H9 (cell line): ENCODE results near the gene UNC13D. TPM values are rescaled to one million over a fixed set of nuclear protein-coding genes. Genes with fewer than 3 reads are reported as not detected.

ENCODE experiments used
- DNase-seq: peaks from one replicate; pipeline ENCODE4 v3.0.0-alpha.2; 2017
- H2AFZ ChIP-seq: one replicate; pipeline ENCODE4 v1.6.1; 2013; ENCODE audit warnings: mild to moderate bottlenecking, low read length, control low read depth, moderate library complexity
- H2AK5ac ChIP-seq: 2 replicates; pipeline ENCODE4 v1.6.1; 2013; ENCODE audit warnings: low read length, control low read depth, mixed read lengths; ENCODE audit not compliant: insufficient read length
- H2BK120ac ChIP-seq: one replicate; pipeline ENCODE4 v1.6.1; 2013; ENCODE audit warnings: low read depth, mild to moderate bottlenecking, low read length, control low read depth, inconsistent platforms; ENCODE audit not compliant: poor library complexity, severe bottlenecking
- H2BK12ac ChIP-seq: 2 replicates; pipeline ENCODE4 v1.6.1; 2013; ENCODE audit warnings: low read length, control low read depth, mixed read lengths, low read depth; ENCODE audit not compliant: insufficient read length
- H2BK15ac ChIP-seq: 2 replicates; pipeline ENCODE4 v1.6.1; 2013; ENCODE audit warnings: low read depth, low read length, control low read depth
- H2BK20ac ChIP-seq: one replicate; pipeline ENCODE4 v1.6.1; 2013; ENCODE audit warnings: low read depth, mild to moderate bottlenecking, low read length, control low read depth, inconsistent platforms; ENCODE audit not compliant: poor library complexity, severe bottlenecking
- H2BK5ac ChIP-seq: 2 replicates; pipeline ENCODE4 v1.6.1; 2013; ENCODE audit warnings: low read length, control low read depth, mixed read lengths; ENCODE audit not compliant: insufficient read length
- H3K14ac ChIP-seq: 2 replicates; pipeline ENCODE4 v1.6.1; 2013; ENCODE audit warnings: low read length, control low read depth; ENCODE audit not compliant: insufficient read depth
- H3K18ac ChIP-seq: 2 replicates; pipeline ENCODE4 v1.6.1; 2013; ENCODE audit warnings: low read depth, mild to moderate bottlenecking, mixed read lengths, low read length, control low read depth; ENCODE audit not compliant: insufficient read length
- H3K23ac ChIP-seq: 2 replicates; pipeline ENCODE4 v1.6.1; 2013; ENCODE audit warnings: low read length, control low read depth, mixed read lengths, low read depth; ENCODE audit not compliant: insufficient read length
- H3K23me2 ChIP-seq: 2 replicates; pipeline ENCODE4 v1.6.1; 2013; ENCODE audit warnings: low read depth, mild to moderate bottlenecking, mixed read lengths, low read length, control low read depth; ENCODE audit not compliant: insufficient read length, poor library complexity, severe bottlenecking
- H3K27ac ChIP-seq: 2 replicates; pipeline ENCODE4 v1.5.1; 2013; ENCODE audit warnings: low read length, control low read depth, mixed read lengths, low read depth; ENCODE audit not compliant: insufficient read length
- H3K27me3 ChIP-seq: 2 replicates; pipeline ENCODE4 v1.6.1; 2013; ENCODE audit warnings: low read length, control low read depth, inconsistent platforms; ENCODE audit not compliant: insufficient read depth
- H3K4ac ChIP-seq: 2 replicates; pipeline ENCODE4 v1.6.1; 2013; ENCODE audit warnings: low read depth, mild to moderate bottlenecking, control low read depth, inconsistent platforms, low read length, moderate library complexity
- H3K4me1 ChIP-seq: 2 replicates; pipeline ENCODE4 v1.6.1; 2013; ENCODE audit warnings: low read length, control low read depth, inconsistent platforms; ENCODE audit not compliant: insufficient read depth
- H3K4me2 ChIP-seq: 2 replicates; pipeline ENCODE4 v1.6.1; 2013; ENCODE audit warnings: low read length, control low read depth, mixed read lengths; ENCODE audit not compliant: insufficient read length, insufficient read depth
- H3K56ac ChIP-seq: 2 replicates; pipeline ENCODE4 v1.6.1; 2013; ENCODE audit warnings: low read depth, mild to moderate bottlenecking, mixed read lengths, low read length, control low read depth; ENCODE audit not compliant: insufficient read length
- H3K79me1 ChIP-seq: 2 replicates; pipeline ENCODE4 v1.6.1; 2013; ENCODE audit warnings: low read depth, mild to moderate bottlenecking, moderate library complexity, low read length, control low read depth, inconsistent platforms; ENCODE audit not compliant: insufficient read depth, poor library complexity, severe bottlenecking
- H3K79me2 ChIP-seq: 2 replicates; pipeline ENCODE4 v1.6.1; 2013; ENCODE audit warnings: low read length, control low read depth, inconsistent platforms; ENCODE audit not compliant: insufficient read depth
- H3K9ac ChIP-seq: 2 replicates; pipeline ENCODE4 v1.6.1; 2013; ENCODE audit warnings: low read length, control low read depth, mixed read lengths; ENCODE audit not compliant: insufficient read length; ENCODE audit errors: extremely low read depth
- H3K9me3 ChIP-seq: one replicate; pipeline ENCODE4 v1.6.1; 2013; ENCODE audit warnings: low read depth, low read length, inconsistent platforms; ENCODE audit not compliant: control insufficient read depth
- H3T11ph ChIP-seq: one replicate; pipeline ENCODE4 v1.6.1; 2013; ENCODE audit warnings: mild to moderate bottlenecking, low read length, control low read depth, inconsistent platforms
- H4K20me1 ChIP-seq: one replicate; pipeline ENCODE4 v1.6.1; 2013; ENCODE audit not compliant: control insufficient read depth, insufficient read length, insufficient read depth
- H4K5ac ChIP-seq: 2 replicates; pipeline ENCODE4 v1.6.1; 2013; ENCODE audit warnings: low read depth, mild to moderate bottlenecking, mixed read lengths, low read length, control low read depth; ENCODE audit not compliant: insufficient read length
- H4K8ac ChIP-seq: replicated peaks from 2 replicates; pipeline ENCODE4 v1.6.1; 2013; ENCODE audit warnings: low read length, control low read depth, mixed read lengths, low read depth; ENCODE audit not compliant: insufficient read length
- H4K91ac ChIP-seq: 2 replicates; pipeline ENCODE4 v1.6.1; 2013; ENCODE audit warnings: low read depth, mild to moderate bottlenecking, moderate library complexity, mixed read lengths, low read length, control low read depth; ENCODE audit not compliant: insufficient read length
- H3K27ac Mint-ChIP-seq, 3 experiments: 2 replicates in 2 of 3; 3 replicates in 1 of 3; pipeline ENCODE4 v1.8.0; 2020 to 2021; ENCODE audit warnings: mixed read lengths in 3 of 3, mild to moderate bottlenecking in 1 of 3, moderate library complexity in 1 of 3
- H3K27me3 Mint-ChIP-seq: 2 replicates; pipeline ENCODE4 v1.8.0; 2021; ENCODE audit warnings: low read depth, mild to moderate bottlenecking, moderate library complexity, mixed read lengths
- H3K36me3 Mint-ChIP-seq, 3 experiments: 2 replicates in 2 of 3; 3 replicates in 1 of 3; pipeline ENCODE4 v1.8.0; 2020 to 2021; ENCODE audit warnings: low read depth in 3 of 3, mixed read lengths in 3 of 3; ENCODE audit not compliant: insufficient read depth in 1 of 3
- H3K4me1 Mint-ChIP-seq, 2 experiments: 2 replicates each; pipeline ENCODE4 v1.8.0; 2020; ENCODE audit warnings: mixed read lengths in 2 of 2
- H3K4me3 Mint-ChIP-seq, 2 experiments: 2 replicates in 1 of 2; 3 replicates in 1 of 2; pipeline ENCODE4 v1.8.0; 2020 to 2021; ENCODE audit warnings: mild to moderate bottlenecking in 2 of 2, mixed read lengths in 2 of 2, moderate library complexity in 1 of 2
- H3K9me3 Mint-ChIP-seq, 2 experiments: 2 replicates in 1 of 2; 3 replicates in 1 of 2; pipeline ENCODE4 v1.8.0; 2020; ENCODE audit warnings: mild to moderate bottlenecking in 2 of 2, mixed read lengths in 2 of 2, moderate library complexity in 1 of 2
- CTCF ChIP-seq: fragments of 200-600 bp; sonication (generic); conservative IDR thresholded peaks from 3 replicates; pipeline ENCODE4 v1.8.0; 2021; ENCODE audit warnings: antibody characterized with exemption, mild to moderate bottlenecking
- WGBS: extraction: QIAGEN DNeasy Blood & Tissue Kit; methylation state at CpG from one replicate; pipeline ENCODE4 v1.1.7; 2013; ENCODE audit warnings: missing lambda C conversion rate, low lambda C conversion rate, mixed read lengths; ENCODE audit not compliant: insufficient read length; ENCODE audit errors: extremely low coverage; 5-methylcytosine and 5-hydroxymethylcytosine counted together
- total RNA-seq: library from RNA; stranded (reverse); gene quantifications from 2 replicates; pipeline ENCODE4 v1.2.1, GENCODE V29; 2021

The UNC13D gene
- total RNA-seq, 1 experiment from 2014 or later = 6.3 TPM

- Histone ChIP-seq H3K27me3 (peaks cover 3% of the 10 kb centered on the region; the same call in 1 of the 2 replicates), H4K5ac (no peak overlapping the region), H2BK12ac (no peak overlapping the region), H3K27ac (no peak overlapping the region), H3K9me3 (no peaks in the 10 kb centered on the region), H2AK5ac (no peak overlapping the region), H3K9ac (no peak overlapping the region), H2BK20ac (no peak overlapping the region), H3K56ac (no peak overlapping the region), H2BK120ac (no peak overlapping the region), H3K18ac (no peak overlapping the region), H4K91ac (no peak overlapping the region), H3K4me1 (peaks cover 3% of the 10 kb centered on the region; the same call in 1 of the 2 replicates), H3K23me2 (peaks cover 8% of the 10 kb centered on the region), H4K8ac (no peak overlapping the region), H3K4me2 (peak overlapping the region; percentile 61), H3T11ph (no peak overlapping the region), H3K14ac (peak overlapping the region; percentile 43; the same call in 1 of the 2 replicates), H4K20me1 (no peaks in the 10 kb centered on the region), H3K4ac (no peak overlapping the region), H2BK15ac (no peak overlapping the region), H3K23ac (no peak overlapping the region), H3K79me2 (no peaks in the 10 kb centered on the region), H3K79me1 (no peaks in the 10 kb centered on the region), H2BK5ac (no peak overlapping the region), H2AFZ (no peak overlapping the region)
- no CpG with 5 or more reads among the region's 56 CpGs for WGBS
- Mint-ChIP-seq H3K36me3 (no peaks in the 10 kb centered on the region; a peak in 2 of 7 replicates), H3K4me1 (peaks cover 17 to 18% of the 10 kb centered on the region in 2 experiments), H3K27ac (no peak overlapping the region), H3K9me3 (no peaks in the 10 kb centered on the region; a peak in 1 of 5 replicates), H3K27me3 (peaks cover 49% of the 10 kb centered on the region), H3K4me3 (peak overlapping the region; percentile 64 to 82)
- TF ChIP-seq CTCF = peak; percentile 66
- peak; percentile 85 for DNase-seq
Observed at GRCh38 chr17:75877752-75878173, 33.6 kb upstream of the UNC13D start.
